ENCODE results near the gene CYP1A1. TPM values are rescaled to one million over a fixed set of nuclear protein-coding genes. Genes with fewer than 3 reads are reported as not detected.

The CYP1A1 gene
- total and polyA plus RNA-seq, 2 of the 4 experiments (the other 2 are of a cell fraction), result under 0.01 to 0.03 TPM

DNA sequence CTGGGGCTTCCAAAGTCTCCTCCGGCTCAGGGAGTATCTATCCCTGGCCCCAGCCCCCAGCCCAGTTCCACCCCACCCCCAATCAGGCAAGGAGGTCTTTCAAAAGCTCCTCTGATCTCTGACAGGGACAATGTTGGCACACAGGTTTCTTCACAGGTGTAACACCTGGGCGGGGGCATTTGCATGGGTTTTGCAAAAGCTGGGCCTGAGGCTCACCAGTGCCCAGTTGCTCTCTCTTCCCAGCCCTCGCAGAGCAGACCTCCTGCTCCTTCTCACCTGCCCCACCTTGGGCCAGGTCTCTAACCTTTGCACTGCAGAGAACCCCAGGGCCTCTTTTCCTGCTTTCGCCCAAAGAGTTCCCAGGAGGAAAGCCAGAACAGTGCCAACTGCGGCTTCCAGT is 48.0 kb upstream of the CYP1A1 start:
- Histone ChIP-seq H4K5ac (ENCODE audit: low read depth, low read length) (no peak overlapping the region), H3K9me1 (ENCODE audit: insufficient read depth, low read length) (no peaks in the 10 kb centered on the region), H3K36me3 (ENCODE audit: control insufficient read depth, insufficient read depth, low read length) (no peaks in the 10 kb centered on the region), H3K14ac (replicated peaks; ENCODE audit: low read depth, low read length) (no peak overlapping the region), H2AFZ (replicated peaks; ENCODE audit: low read length, poor library complexity) (no peak overlapping the region), H3K4me1 (ENCODE audit: control insufficient read depth, insufficient read depth, low read length) (no peaks in the 10 kb centered on the region), H3K4me3 (ENCODE audit: insufficient read depth, low read depth, low read length) (no peak overlapping the region), H2BK15ac (ENCODE audit: low read depth, low read length) (no peak overlapping the region), H2AK9ac (replicated peaks; ENCODE audit: low read depth, low read length, poor library complexity) (no peak overlapping the region), H3K79me1 (ENCODE audit: low read depth in 1 of 2, low read length in 2 of 2) (no peaks in the 10 kb centered on the region), H3K23ac (ENCODE audit: low read depth, low read length) (no peak overlapping the region), H3K9ac (ENCODE audit: low read depth, low read length) (no peak overlapping the region), H4K91ac (ENCODE audit: insufficient read depth, low read depth, low read length) (no peak overlapping the region), H3K4me2 (ENCODE audit: low read depth, low read length) (no peak overlapping the region), H4K20me1 (ENCODE audit: insufficient read depth, low read length) (no peaks in the 10 kb centered on the region), H2BK5ac (ENCODE audit: low read depth, low read length, poor library complexity, severe bottlenecking) (no peak overlapping the region), H3K4ac (ENCODE audit: low read depth, low read length) (no peak overlapping the region), H2BK120ac (ENCODE audit: low read depth, low read length) (no peak overlapping the region), H3K27ac (ENCODE audit: insufficient read depth, low read length) (no peak overlapping the region), H3K18ac (ENCODE audit: low read depth, low read length) (no peak overlapping the region), H2BK20ac (ENCODE audit: low read depth, low read length) (no peak overlapping the region), H4K8ac (ENCODE audit: low read depth in 2 of 2, low read length in 2 of 2) (no peak overlapping the region), H3K9me3 (ENCODE audit: control insufficient read depth, insufficient read depth, low read length) (no peaks in the 10 kb centered on the region), H2AK5ac (ENCODE audit: low read depth, low read length) (no peak overlapping the region), H3K27me3 (ENCODE audit: control insufficient read depth, insufficient read depth, low read length) (peaks cover 9% of the 10 kb centered on the region; the same call in 1 of the 2 replicates), H3K56ac (ENCODE audit: extremely low read depth, insufficient read depth, low read length) (no peak overlapping the region)
- ATAC-seq (ENCODE audit: low read depth), result no peak
- BruUV-seq (replicated peaks), result no TSS peak
- ChIA-PET CTCF (no interaction called here), POLR2A (ENCODE audit: unreplicated experiment) (no interaction called here)
- DNase-seq, result no peak
- dilution Hi-C loops (cut with HindIII; ENCODE audit: low sequenced_read_pairs, unreplicated experiment), result no loop called here
- intact Hi-C loops (cut with micrococcal nuclease), result loop anchor here (5.0 kb wide), 1 partner anchor 429 kb away; the partner anchor contains the start of gene C15orf39
- no peak for TF ChIP-seq NFE2L2 (IDR thresholded peaks at IDR 0.05; ENCODE audit: low read depth, low read length)
- no peak for TF ChIP-seq POLR2A (IDR thresholded peaks at IDR 0.05; ENCODE audit: low read depth, low read length)
- TF ChIP-seq RFX5 (IDR thresholded peaks at IDR 0.05; ENCODE audit: low read depth, low read length), result no peak
- WGBS, 2 experiments (ENCODE audit: extremely low coverage in 2 of 2, insufficient read length in 1 of 2), result 58% methylated on average over 4 of the region's 5 CpGs; no CpG with 5 or more reads in 1 of the 2 experiments
- in situ Hi-C loops (cut with MboI; ENCODE audit: low sequenced_read_pairs), result loop anchor here (5.0 to 10.0 kb wide), 2 partner anchors 174 to 399 kb away; no protein-coding TSS in a partner anchor

Data from IMR-90 (cell line).